ENCODE measurements around the gene ATP6V1A.

Gene ATP6V1A

DNA sequence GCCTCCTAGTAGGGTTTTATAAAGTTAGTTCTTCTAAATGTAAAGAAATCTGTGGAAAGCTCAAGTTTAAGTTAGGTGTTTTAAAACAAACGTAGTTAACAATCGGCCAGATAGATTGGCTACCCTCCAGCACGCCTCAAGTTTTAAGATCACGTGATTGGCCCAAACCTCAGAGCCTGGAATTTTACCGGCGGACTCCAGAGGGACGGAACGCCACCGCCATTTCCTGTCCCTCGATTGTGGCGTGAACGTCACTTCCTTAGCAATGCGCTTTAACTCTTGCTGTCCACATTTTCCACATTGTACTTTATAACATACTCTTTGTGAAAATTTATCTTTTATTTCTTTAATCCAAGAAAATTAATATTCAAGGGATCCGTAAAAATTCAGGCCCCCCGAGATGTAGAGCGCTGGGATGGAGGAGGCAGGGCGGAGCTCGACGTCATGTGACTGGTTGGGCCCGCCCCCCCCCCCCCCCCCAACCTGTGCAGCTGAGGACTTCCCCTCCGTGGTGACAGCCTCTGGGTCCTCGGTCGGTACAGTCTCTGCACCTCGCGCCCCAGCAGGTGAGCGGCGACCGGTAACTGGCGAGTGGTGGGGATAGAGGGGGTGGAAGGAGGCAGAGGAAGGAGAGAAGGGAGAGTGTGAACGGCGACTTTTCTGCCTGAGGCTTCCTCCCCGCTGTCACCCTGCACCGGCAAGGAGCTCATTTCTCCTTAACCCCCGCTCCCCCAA, at the start of gene ATP6V1A:
ATP6V1A (plus strand) TSS at position 488 of the 735 bp plus-strand sequence. CDS start 31,719 bp downstream, outside the sequence.
- H3K4me1 Mint-ChIP-seq: peaks cover 43% of the 10 kb centered on the region
- TF ChIP-seq, protein P1, sequence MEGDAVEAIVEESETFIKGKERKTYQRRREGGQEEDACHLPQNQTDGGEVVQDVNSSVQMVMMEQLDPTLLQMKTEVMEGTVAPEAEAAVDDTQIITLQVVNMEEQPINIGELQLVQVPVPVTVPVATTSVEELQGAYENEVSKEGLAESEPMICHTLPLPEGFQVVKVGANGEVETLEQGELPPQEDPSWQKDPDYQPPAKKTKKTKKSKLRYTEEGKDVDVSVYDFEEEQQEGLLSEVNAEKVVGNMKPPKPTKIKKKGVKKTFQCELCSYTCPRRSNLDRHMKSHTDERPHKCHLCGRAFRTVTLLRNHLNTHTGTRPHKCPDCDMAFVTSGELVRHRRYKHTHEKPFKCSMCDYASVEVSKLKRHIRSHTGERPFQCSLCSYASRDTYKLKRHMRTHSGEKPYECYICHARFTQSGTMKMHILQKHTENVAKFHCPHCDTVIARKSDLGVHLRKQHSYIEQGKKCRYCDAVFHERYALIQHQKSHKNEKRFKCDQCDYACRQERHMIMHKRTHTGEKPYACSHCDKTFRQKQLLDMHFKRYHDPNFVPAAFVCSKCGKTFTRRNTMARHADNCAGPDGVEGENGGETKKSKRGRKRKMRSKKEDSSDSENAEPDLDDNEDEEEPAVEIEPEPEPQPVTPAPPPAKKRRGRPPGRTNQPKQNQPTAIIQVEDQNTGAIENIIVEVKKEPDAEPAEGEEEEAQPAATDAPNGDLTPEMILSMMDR (IDR thresholded peaks at IDR 0.05; ENCODE audit: unreplicated experiment in 3 of 3): no peak
- H3K9me3 Mint-ChIP-seq: no peaks in the 10 kb centered on the region
- peak within 1 kb of the TSS; percentile 100 for H3K27ac Mint-ChIP-seq
- no peaks in the 10 kb centered on the region for H3K36me3 Mint-ChIP-seq (ENCODE audit: low read depth)
- no peaks in the 10 kb centered on the region for H3K27me3 Mint-ChIP-seq (ENCODE audit: low read depth)
- H3K4me3 Mint-ChIP-seq: peak within 1 kb of the TSS; percentile 96 to 100 (median 96)

- Mint-ChIP-seq H3K36me3 (ENCODE audit: low read depth) (peaks cover 7% of the 10 kb centered on the region), H3K9me3 (no peaks in the 10 kb centered on the region), H3K4me3 (no peak overlapping the region), H3K27me3 (ENCODE audit: low read depth) (no peaks in the 10 kb centered on the region), H3K4me1 (peaks cover 18% of the 10 kb centered on the region), H3K27ac (no peak overlapping the region)
- TF ChIP-seq, protein P1 (IDR thresholded peaks at IDR 0.05; ENCODE audit: unreplicated experiment in 3 of 3): no peak
Observed at GRCh38 chr3:113697500-113698090, 49.2 kb upstream of the ATP6V1A start.

GRCh38 chr3:113698213-113698742, 48.6 kb upstream of the ATP6V1A start:
- no peak overlapping the region for H3K27ac Mint-ChIP-seq
- no peak overlapping the region for H3K4me3 Mint-ChIP-seq
- TF ChIP-seq, protein P1 (IDR thresholded peaks at IDR 0.05; ENCODE audit: unreplicated experiment in 3 of 3): no peak
- H3K36me3 Mint-ChIP-seq (ENCODE audit: low read depth): peaks cover 5% of the 10 kb centered on the region
- H3K9me3 Mint-ChIP-seq: no peaks in the 10 kb centered on the region
- H3K27me3 Mint-ChIP-seq (ENCODE audit: low read depth): no peaks in the 10 kb centered on the region
- H3K4me1 Mint-ChIP-seq: peaks cover 15% of the 10 kb centered on the region

GRCh38 chr3:113698956-113699355, 47.9 kb upstream of the ATP6V1A start:
- TF ChIP-seq, protein P1 (IDR thresholded peaks at IDR 0.05; ENCODE audit: unreplicated experiment in 3 of 3): no peak
- H3K9me3 Mint-ChIP-seq: no peaks in the 10 kb centered on the region
- no peaks in the 10 kb centered on the region for H3K27me3 Mint-ChIP-seq (ENCODE audit: low read depth)
- peaks cover 9% of the 10 kb centered on the region for H3K4me1 Mint-ChIP-seq
- H3K27ac Mint-ChIP-seq: peak overlapping the region in 2 of 3 experiments; percentile 87 to 95
- H3K36me3 Mint-ChIP-seq (ENCODE audit: low read depth): no peaks in the 10 kb centered on the region
- peak overlapping the region; percentile 83 to 84 (median 84) for H3K4me3 Mint-ChIP-seq

DNA sequence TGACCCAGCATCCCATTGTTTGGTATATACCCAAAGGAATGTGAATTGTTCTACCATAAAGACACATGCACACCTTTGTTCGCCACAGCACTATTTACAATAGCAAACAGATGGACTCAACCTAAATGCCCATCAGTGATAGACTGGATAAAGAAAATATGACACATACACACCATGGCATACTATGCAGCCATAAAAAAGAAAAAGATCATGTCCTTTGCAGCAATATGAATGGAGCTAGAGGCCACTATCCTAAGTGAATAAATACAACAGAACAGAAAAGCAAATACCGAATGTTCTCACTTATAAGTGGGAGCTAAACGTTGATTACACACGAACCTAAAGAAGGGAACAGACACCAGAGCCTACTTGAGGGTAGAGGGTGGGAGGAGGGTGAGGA, 39.0 kb upstream of the ATP6V1A start:
- Mint-ChIP-seq H3K36me3 (ENCODE audit: low read depth) (no peaks in the 10 kb centered on the region), H3K27ac (no peak overlapping the region), H3K27me3 (ENCODE audit: low read depth) (no peaks in the 10 kb centered on the region), H3K4me1 (no peaks in the 10 kb centered on the region), H3K9me3 (no peaks in the 10 kb centered on the region), H3K4me3 (no peak overlapping the region)
- TF ChIP-seq, protein P1 (IDR thresholded peaks at IDR 0.05; ENCODE audit: unreplicated experiment in 3 of 3): no peak
